WI38 (cell line): ENCODE results near the gene HNRNPH2.

Source experiments
- H3K4me3 ChIP-seq: 2 replicates; pipeline ENCODE4 v1.5.1; 2011; ENCODE audit warnings: low read depth, mild to moderate bottlenecking, control low read depth, low read length
- CTCF ChIP-seq: IDR thresholded peaks from 2 replicates; pipeline ENCODE4 v1.5.1; 2012; ENCODE audit warnings: low read depth, mild to moderate bottlenecking, control low read depth, low read length

The HNRNPH2 gene

GRCh38 chrX:101460669-101461068, 52.6 kb downstream of the HNRNPH2 start:
- no peak for TF ChIP-seq CTCF
- no peak overlapping the region for H3K4me3 ChIP-seq

DNA sequence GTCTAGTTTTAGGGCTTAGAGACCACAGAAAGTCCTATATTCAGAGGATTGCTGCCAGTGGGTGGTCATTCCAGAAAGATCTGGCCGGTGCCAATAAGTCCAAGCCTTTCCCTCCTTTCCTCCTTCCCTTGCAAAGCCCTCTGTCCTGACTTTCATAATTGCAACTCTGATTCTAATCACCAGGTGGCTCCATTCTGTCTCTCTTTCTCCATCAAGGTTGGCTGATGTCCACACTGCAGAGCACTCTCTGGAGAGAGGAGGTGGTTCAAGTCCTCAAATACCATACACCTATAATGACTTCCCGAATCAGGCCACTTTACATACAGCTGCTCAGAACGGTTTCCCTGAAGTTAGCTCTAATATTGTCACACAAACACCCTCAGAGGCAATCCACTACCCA, 54.9 kb downstream of the HNRNPH2 start:
- no peak overlapping the region for H3K4me3 ChIP-seq
- peak; percentile 24; the same call in 1 of the 2 replicates for TF ChIP-seq CTCF
